ENCODE data around the gene TRAF4. TPM values are rescaled to one million over a fixed set of nuclear protein-coding genes. Genes with fewer than 3 reads are reported as not detected.

TRAF4 gene
- total RNA-seq, 6 donors from 2014 or later, result 34.8 to 84.9 (median 64.1) TPM

GRCh38 chr17:28725660-28726225 lies 18.1 kb upstream of the TRAF4 start:
- no peaks in the 10 kb centered on the region for H3K9me3 ChIP-seq
- H3K4me3 ChIP-seq, result peak overlapping the region; percentile 62 to 80 (median 73)
- WGBS, 2 donors, result 8% methylated on average over 2 to 22 of the region's 45 CpGs
- peak in 1 of 6 experiments; percentile 30 for TF ChIP-seq CTCF (IDR thresholded peaks at IDR 0.05)
- peak in 2 of 4 donors; percentile 60 to 76 for TF ChIP-seq POLR2A (IDR thresholded peaks at IDR 0.05)
- peak; percentile 28 to 29 for TF ChIP-seq POLR2AphosphoS5 (IDR thresholded peaks at IDR 0.05)
- TF ChIP-seq EP300 (IDR thresholded peaks at IDR 0.05), result peak in 1 of 4 donors; percentile 4
- peaks cover 10 to 42% (median 33%) of the 10 kb centered on the region in 4 donors for H3K36me3 ChIP-seq
- H3K27me3 ChIP-seq, result no peaks in the 10 kb centered on the region
- DNase-seq, result peak in 1 of 2 donors; percentile 75
- ATAC-seq (ENCODE audit: low FRiP score in 2 of 2), result no peak
- peak overlapping the region; percentile 80 to 96 (median 95) for H3K27ac ChIP-seq
- peaks cover 48 to 79% (median 65%) of the 10 kb centered on the region in 4 donors for H3K4me1 ChIP-seq

- ATAC-seq (ENCODE audit: low FRiP score in 2 of 2), result peak; percentile 53 to 75
- peak within 1 kb of the TSS; percentile 62 to 80 (median 73) for H3K4me3 ChIP-seq
- no peaks in the 10 kb centered on the region for H3K27me3 ChIP-seq
- H3K9me3 ChIP-seq, result no peaks in the 10 kb centered on the region
- peak within 1 kb of the TSS; percentile 92 to 96 (median 95) for H3K27ac ChIP-seq
- DNase-seq, result peak; percentile 69 to 94
- H3K4me1 ChIP-seq, result peaks cover 43 to 74% (median 60%) of the 10 kb centered on the region in 4 donors
- WGBS, 2 donors, result 0% methylated on average over 7 to 11 of the region's 49 CpGs
- H3K36me3 ChIP-seq, result peaks cover 10 to 37% (median 33%) of the 10 kb centered on the region in 4 donors
- no peak for TF ChIP-seq CTCF (IDR thresholded peaks at IDR 0.05)
- no peak for TF ChIP-seq POLR2AphosphoS5 (IDR thresholded peaks at IDR 0.05)
- no peak for TF ChIP-seq EP300 (IDR thresholded peaks at IDR 0.05)
- no peak for TF ChIP-seq POLR2A (IDR thresholded peaks at IDR 0.05)
These were observed 17.6 kb upstream of the TRAF4 start, which contains the start of gene TLCD1 for GRCh38 chr17:28726226-28726626. TSS of gene TLCD1 (minus strand) at chr17:28726233. CDS start at chr17:28726097, 136 bp downstream.

GRCh38 chr17:28726627-28727491 lies 17.0 kb upstream of the TRAF4 start:
- peak; percentile 89 to 93 for ATAC-seq (ENCODE audit: low FRiP score in 2 of 2)
- 1% methylated on average over 32 to 56 of the region's 57 CpGs for WGBS, 2 donors
- peaks cover 10 to 31% (median 29%) of the 10 kb centered on the region in 4 donors for H3K36me3 ChIP-seq
- peak overlapping the region; percentile 62 to 80 (median 73) for H3K4me3 ChIP-seq
- H3K9me3 ChIP-seq, result no peaks in the 10 kb centered on the region
- H3K27ac ChIP-seq, result peak overlapping the region; percentile 92 to 96 (median 95)
- peak; percentile 95 to 97 for DNase-seq
- H3K4me1 ChIP-seq, result peaks cover 37 to 67% (median 53%) of the 10 kb centered on the region in 4 donors
- TF ChIP-seq POLR2A (IDR thresholded peaks at IDR 0.05) (peak in 1 of 4 donors; percentile 19), CTCF (IDR thresholded peaks at IDR 0.05) (peak; percentile 99 to 100 (median 99)), EP300 (IDR thresholded peaks at IDR 0.05) (no peak), POLR2AphosphoS5 (IDR thresholded peaks at IDR 0.05) (peak; percentile 32 to 43)
- H3K27me3 ChIP-seq, result no peaks in the 10 kb centered on the region

- Histone ChIP-seq H3K27ac (peak within 1 kb of the TSS; percentile 92 to 96 (median 95)), H3K27me3 (no peaks in the 10 kb centered on the region), H3K4me3 (peak within 1 kb of the TSS; percentile 53 to 75 (median 66)), H3K9me3 (no peaks in the 10 kb centered on the region), H3K36me3 (peaks cover 0 to 14% (median 12%) of the 10 kb centered on the region in 4 donors), H3K4me1 (peaks cover 25 to 51% (median 38%) of the 10 kb centered on the region in 4 donors)
- ATAC-seq (ENCODE audit: low FRiP score in 2 of 2) (peak; percentile 89 to 92), DNase-seq (peak; percentile 97 to 98)
- TF ChIP-seq EP300 (IDR thresholded peaks at IDR 0.05) (no peak), POLR2A (IDR thresholded peaks at IDR 0.05) (peak in 3 of 4 donors; percentile 27 to 83 (median 51)), POLR2AphosphoS5 (IDR thresholded peaks at IDR 0.05) (peak; percentile 75 to 78), CTCF (IDR thresholded peaks at IDR 0.05) (peak in 2 of 6 experiments; percentile 5 to 11)
- 0 to 1% methylated on average over 48 to 64 of the region's 64 CpGs for WGBS, 2 donors
These were observed 15.2 kb upstream of the TRAF4 start, which contains the start of gene NEK8 for GRCh38 chr17:28728364-28729200. TSS of gene NEK8 (plus strand) at chr17:28728788. CDS start at chr17:28728814, 26 bp downstream.
